H1 (cell line): ENCODE data around the gene CDH20. TPM values are rescaled to one million over a fixed set of nuclear protein-coding genes. Genes with fewer than 3 reads are reported as not detected.

Experiments
- CHD7 ChIP-seq: fragments of 300-600 bp; sonication (generic); IDR thresholded peaks from 2 replicates; pipeline ENCODE4 v1.7.1; 2012; ENCODE audit warnings: low read length, moderate library complexity, mild to moderate bottlenecking, inconsistent platforms; ENCODE audit not compliant: insufficient replicate concordance
- KDM1A ChIP-seq: fragments of 200-600, 300-600 bp; sonication (generic); IDR thresholded peaks from 2 replicates; pipeline ENCODE4 v1.7.1; 2016; ENCODE audit warnings: mild to moderate bottlenecking, low read length, borderline replicate concordance
- SP2 ChIP-seq: IDR thresholded peaks from 2 replicates; pipeline ENCODE4 v1.6.1; 2012; ENCODE audit warnings: mild to moderate bottlenecking, low read length, inconsistent platforms
- polyA plus RNA-seq, 7 experiments: library from polyadenylated mRNA; depleted of rRNA in 3 of 7; stranded (reverse) in 5 of 7; unstranded in 2 of 7; fragments of >200 nt in 5 of 7; fragments of 200-250 nt in 2 of 7; gene quantifications; 1 replicate in 5 of 7; 2 replicates in 1 of 7; 4 replicates in 1 of 7; pipeline versions ENCODE4 v1.2.1 to v1.2.3, GENCODE V29; 2011 to 2013; ENCODE audit warnings: missing spikeins in 2 of 7, mixed read lengths in 2 of 7
- total RNA-seq: library from RNA; stranded (reverse); fragmentation: NEBNext Ultra II Directional; extraction: Animal tissue kit (Norgen Biotek cat#: 25700); gene quantifications from 2 replicates; pipeline ENCODE4 v1.2.1, GENCODE V29; 2021

CDH20 gene
- total and polyA plus RNA-seq, 2 of the 8 experiments (the other 6 are each of a cell fraction or from before 2014, with no cell fraction given) = 0.07 to 0.12 TPM

- TF ChIP-seq CHD7 = no peak
- TF ChIP-seq SP2 = no peak
- TF ChIP-seq KDM1A = no peak
Measured at GRCh38 chr18:61544178-61544577, 210.9 kb downstream of the CDH20 start (continued).
